ENCODE data around the gene COPA.

The COPA gene

GRCh38 chr1:160264795-160265307 is 78.2 kb downstream of the COPA start:
- DNase-seq (ENCODE audit: low spot score) = no peak

DNA sequence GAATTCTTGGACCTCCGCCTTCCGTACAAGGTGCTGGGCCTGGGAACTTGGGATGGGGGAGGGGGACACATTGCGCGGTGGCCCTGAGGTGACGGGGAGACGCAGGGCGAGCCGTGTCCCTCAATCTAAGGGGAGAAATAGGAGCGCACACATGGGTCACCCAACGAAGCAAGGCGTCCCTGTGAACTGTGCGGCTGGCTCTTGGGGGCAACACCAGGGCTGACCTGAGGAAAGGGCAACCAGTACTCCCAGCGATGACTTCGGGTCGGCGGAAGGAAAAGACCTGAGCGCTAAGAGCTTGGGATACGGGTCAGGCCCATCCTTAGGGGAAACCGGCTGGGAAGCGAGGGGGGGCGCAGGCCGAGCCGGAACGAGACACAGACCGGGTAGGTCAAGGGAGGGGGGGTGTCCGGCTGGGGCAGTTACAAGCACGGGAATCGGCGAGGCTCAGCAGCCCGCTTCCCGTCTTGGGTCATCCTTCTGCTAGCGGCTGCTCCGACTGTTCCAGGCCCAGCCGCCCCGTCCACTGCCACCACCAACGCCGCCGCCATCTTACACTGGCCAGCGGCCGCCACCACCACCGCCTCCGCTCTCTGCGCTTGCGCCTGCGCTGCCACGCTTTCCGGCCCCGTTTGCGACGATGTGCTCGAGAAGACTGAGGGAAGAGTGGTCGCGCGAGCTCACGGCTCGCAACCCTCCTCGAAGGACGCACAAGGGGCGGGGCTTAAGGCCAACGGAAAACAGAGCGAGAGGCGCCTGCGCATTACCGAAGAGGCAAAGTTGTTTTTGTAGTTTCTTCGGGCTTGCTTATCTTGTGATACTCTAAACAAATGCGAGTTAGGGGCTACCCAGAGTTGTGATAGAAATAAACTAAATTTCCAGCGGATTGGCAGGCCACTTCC is 80.9 kb downstream of the COPA start, which contains the start of gene DCAF8:
DCAF8 (minus strand) TSS at position 657 of the 902 bp plus-strand sequence. CDS start 18,541 bp downstream, outside the sequence.
- DNase-seq (ENCODE audit: low spot score) = peak; percentile 98

GRCh38 chr1:160261556-160261892 is 81.5 kb downstream of the COPA start:
- DNase-seq (ENCODE audit: low spot score) = peak; percentile 70

GRCh38 chr1:160260406-160261382 is 82.4 kb downstream of the COPA start:
- DNase-seq (ENCODE audit: low spot score) = peak; percentile 44

DNA sequence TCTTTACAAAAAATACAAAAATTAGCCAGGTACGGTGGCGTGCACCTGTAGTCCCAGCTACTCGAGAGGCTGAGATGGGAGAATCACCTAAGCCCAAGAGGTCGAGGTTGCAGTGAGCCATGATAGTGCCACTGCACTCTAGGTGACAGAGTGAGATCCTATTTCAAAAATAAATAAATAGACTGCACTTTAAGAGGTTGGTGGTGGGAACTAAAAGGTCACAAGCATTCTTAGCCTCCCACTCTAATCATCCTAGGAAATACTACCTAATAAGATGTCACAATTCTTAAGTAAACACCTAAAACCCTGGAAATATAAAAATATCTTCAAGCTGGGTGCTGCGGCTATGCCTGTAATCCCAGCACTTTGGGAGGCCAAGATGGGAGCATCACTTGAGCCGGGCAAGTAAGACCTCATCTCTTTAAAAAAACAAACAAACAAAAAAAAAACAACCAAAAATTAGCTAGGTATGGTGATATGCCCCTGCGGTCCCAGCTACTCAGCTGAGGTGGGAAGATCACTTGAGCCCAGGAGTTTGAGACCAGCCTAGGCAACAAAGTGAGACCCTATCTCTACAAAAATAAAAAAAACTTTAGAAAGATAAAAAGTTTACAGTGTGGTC is 84.8 kb downstream of the COPA start:
- DNase-seq (ENCODE audit: low spot score) = no peak

DNA sequence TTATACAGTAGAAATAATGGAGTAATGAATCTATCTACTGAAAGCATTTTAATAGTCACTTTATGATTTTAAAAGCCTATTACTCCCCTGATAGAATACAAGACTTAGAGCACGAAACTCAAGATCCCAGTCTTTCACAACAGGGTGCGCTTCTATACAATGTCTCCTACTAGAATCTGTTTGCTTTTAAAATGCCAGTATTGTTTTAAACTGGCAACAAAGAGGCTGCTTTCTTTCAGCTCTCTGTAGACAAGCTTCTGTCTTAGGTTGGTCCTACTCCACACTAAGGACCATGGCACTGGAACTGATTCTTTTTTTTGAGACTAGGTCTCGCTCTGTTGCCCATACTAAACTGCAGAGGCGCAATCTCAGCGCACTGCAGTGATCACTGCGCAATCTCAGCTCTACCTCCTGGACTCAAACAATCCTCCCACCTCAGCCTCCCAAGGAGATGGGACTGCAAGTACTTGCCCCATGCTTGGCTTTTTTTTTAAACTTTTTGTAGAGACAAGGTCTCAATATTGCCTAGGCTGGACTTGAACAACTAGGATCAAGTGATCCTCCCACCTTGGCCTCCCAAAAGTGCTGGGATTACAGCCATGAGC is 85.5 kb downstream of the COPA start:
- DNase-seq (ENCODE audit: low spot score) = no peak

DNA sequence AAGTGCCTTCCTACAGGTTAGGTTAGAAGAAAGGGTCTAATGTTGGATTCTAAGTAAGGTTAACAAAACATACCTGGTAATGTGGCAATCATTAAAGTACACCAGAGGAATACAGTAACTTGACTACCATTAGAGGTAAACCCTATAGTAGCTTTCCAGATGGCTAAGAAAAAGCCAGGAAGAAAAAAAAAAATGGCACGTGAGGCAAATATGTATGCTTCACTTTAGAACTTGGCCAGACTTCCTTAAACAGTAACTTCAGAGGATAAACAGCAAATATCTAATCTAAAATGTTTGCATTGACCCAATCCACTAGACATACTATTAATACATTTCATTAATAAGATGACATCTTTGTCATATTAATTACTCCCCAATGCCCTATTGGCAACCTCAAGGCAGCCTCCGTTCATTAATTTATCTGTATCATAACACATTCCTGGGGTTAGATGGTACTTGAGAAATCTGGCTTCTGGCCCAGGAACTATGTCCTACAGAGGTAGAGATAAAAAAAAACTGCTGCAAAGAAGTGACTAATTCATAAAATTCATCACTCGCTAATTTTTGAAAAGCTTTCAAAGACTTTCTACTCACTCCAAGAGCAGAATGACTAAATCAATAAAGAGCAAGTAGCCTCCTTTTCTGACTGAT is 86.5 kb downstream of the COPA start:
- peak; percentile 55 for DNase-seq (ENCODE audit: low spot score)

DNA sequence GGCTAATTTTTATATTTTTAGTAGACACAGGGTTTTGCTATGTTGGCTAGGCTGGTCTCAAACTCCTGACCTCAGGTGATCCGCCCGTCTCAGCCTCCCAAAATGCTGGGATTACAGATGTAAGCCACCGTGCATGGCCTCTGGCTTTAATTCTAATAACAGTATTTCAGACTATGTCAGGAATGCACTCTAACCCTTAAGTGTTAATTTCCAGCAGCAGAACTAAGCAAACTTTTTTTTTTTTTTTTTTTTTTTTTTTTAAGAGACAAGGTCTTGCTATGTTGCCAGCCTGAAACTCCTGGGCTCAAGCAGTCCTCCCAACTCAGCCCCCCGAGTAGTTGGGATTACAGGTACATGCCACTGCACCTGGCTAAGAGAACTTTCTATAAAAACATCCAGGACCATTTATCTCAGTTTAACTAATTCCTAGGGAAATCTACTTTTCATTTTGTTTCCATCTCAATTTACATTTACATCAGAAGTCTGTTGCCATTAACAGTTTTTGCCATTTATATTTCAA is 87.2 kb downstream of the COPA start:
- no peak for DNase-seq (ENCODE audit: low spot score)

DNA sequence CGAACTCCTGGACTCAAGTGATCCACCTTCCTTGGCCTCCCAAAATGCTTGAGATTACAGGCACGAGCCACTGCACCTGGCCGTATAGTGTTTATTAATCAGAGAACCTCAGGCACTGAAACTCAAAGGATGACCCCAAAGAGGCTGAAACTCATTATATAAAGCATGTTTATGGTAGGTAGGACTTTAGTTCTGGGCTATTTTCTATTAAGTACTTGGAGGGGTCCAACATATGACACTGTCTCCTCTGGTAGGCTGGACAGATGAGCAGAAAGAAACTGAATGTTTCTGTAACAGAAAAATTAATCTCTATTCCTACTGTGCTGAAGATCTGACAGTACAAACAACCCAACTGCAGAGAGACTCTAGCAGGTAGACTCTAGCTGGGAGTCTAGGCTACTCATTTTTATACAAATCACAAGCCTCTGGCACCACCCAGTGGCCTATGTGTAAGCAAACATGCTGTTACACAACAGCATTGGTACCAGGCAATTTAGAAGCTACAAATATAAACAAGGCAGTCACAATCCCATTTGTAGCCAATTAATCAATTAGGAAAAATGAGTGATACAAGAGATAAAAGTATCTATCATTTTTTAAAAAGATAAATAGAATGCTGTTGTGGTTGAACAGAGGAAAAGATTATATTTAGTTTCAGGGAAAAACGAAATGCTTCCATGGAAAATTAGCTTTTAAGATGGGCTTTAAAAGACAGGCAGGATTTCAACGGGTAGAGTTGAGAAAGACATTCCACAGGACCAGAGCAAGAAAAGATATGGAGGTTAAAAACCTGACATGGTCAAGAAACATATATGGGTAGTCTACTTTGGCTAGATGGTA is 91.1 kb downstream of the COPA start:
- DNase-seq (ENCODE audit: low spot score) = peak; percentile 82

- DNase-seq (ENCODE audit: low spot score) = no peak
Measured at GRCh38 chr1:160251011-160251410, 92.0 kb downstream of the COPA start.

GRCh38 chr1:160247053-160247452 is 96.0 kb downstream of the COPA start:
- DNase-seq (ENCODE audit: low spot score) = no peak

DNA sequence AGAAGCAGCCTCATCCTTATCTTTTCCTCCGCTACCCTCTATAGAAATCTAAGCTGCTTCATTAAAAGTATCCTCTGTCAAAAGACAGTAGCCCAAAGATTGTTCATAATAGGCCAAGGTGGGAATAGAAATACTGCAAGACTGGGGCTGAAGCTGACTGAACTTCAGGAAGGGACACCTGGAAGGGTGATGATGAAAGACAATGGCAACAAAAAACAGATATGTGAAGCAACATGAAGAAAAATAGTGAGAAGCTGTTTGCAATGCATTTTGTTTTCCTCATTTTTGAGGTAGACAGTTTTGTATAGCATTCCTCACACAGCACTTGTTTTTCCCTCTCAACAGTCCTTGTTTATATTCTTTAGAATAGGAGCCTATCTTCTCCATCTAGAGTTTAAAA is 97.6 kb downstream of the COPA start:
- DNase-seq (ENCODE audit: low spot score) = no peak

GRCh38 chr1:160244209-160244608 is 98.8 kb downstream of the COPA start:
- DNase-seq (ENCODE audit: low spot score) = no peak

GRCh38 chr1:160243767-160244166 is 99.3 kb downstream of the COPA start:
- DNase-seq (ENCODE audit: low spot score) = no peak

GRCh38 chr1:160239582-160240299 is 103.3 kb downstream of the COPA start:
- DNase-seq (ENCODE audit: low spot score) = no peak

Data from AG20443 (cell line).